H1 (cell line): ENCODE measurements around the gene SLC9C1. TPM values are rescaled to one million over a fixed set of nuclear protein-coding genes. Genes with fewer than 3 reads are reported as not detected.

Experiments used
- CTCF ChIA-PET: fragments of 300-600 bp; sonication (Branson Sonifier 250); formaldehyde crosslinking; loops from one replicate; lab custom pipeline; 2021; ENCODE audit not compliant: partially characterized antibody; lab: Charles Lee
- POLR2A ChIA-PET: fragments of 300-600 bp; sonication (Branson Sonifier 250); formaldehyde crosslinking; loops from one replicate; lab custom pipeline; 2021; ENCODE audit warnings: inconsistent platforms; ENCODE audit not compliant: partially characterized antibody; lab: Charles Lee
- DNase-seq, 2 experiments: peaks; one replicate each; pipeline versions ENCODE4 v3.0.0 to v3.0.0-alpha.2; 2010 to 2022; ENCODE audit warnings: low spot score in 2 of 2, low read depth in 1 of 2, mixed read lengths in 1 of 2
- FAIRE-seq: peaks from 2 replicates; lab custom pipeline; 2011; peaks lifted over from hg19 to GRCh38; lab: Jason Lieb, UNC
- H2AFZ ChIP-seq: 2 replicates; pipeline ENCODE4 v1.8.1; 2012; ENCODE audit warnings: low read length, inconsistent platforms
- H2AK5ac ChIP-seq: 2 replicates; pipeline ENCODE4 v1.6.1; 2013; ENCODE audit warnings: low read depth, low read length
- H2BK120ac ChIP-seq: replicated peaks from 2 replicates; pipeline ENCODE3; 2013; ENCODE audit warnings: low read depth, low read length, inconsistent platforms
- H2BK12ac ChIP-seq: 2 replicates; pipeline ENCODE4 v1.6.1; 2013; ENCODE audit warnings: low read depth, low read length
- H2BK15ac ChIP-seq: 2 replicates; pipeline ENCODE4 v1.6.1; 2013; ENCODE audit warnings: low read length
- H2BK20ac ChIP-seq: 2 replicates; pipeline ENCODE4 v1.6.1; 2013; ENCODE audit warnings: low read length
- H2BK5ac ChIP-seq: 2 replicates; pipeline ENCODE4 v1.6.1; 2013; ENCODE audit warnings: low read depth, low read length
- H3K14ac ChIP-seq: 2 replicates; pipeline ENCODE4 v1.6.1; 2013; ENCODE audit warnings: inconsistent platforms; ENCODE audit not compliant: insufficient read length
- H3K18ac ChIP-seq: 2 replicates; pipeline ENCODE4 v1.6.1; 2013; ENCODE audit warnings: low read length; ENCODE audit errors: extremely low read depth
- H3K23ac ChIP-seq: 2 replicates; pipeline ENCODE4 v1.6.1; 2013; ENCODE audit warnings: inconsistent platforms; ENCODE audit not compliant: insufficient read length
- H3K23me2 ChIP-seq: 2 replicates; pipeline ENCODE4 v1.6.1; 2013; ENCODE audit warnings: low read depth, low read length
- H3K27ac ChIP-seq: 2 replicates; pipeline ENCODE4 v1.6.1; 2011; ENCODE audit warnings: low read depth, low read length, inconsistent platforms
- H3K27me3 ChIP-seq, 4 experiments: replicated peaks in 1 of 4; 1 replicate in 1 of 4; 2 replicates in 3 of 4; pipeline versions ENCODE4 v1.6.1 to v1.8.1; 2011 to 2013; ENCODE audit warnings: low read length in 3 of 4, mild to moderate bottlenecking in 3 of 4, inconsistent platforms in 2 of 4, mixed read lengths in 2 of 4, moderate library complexity in 1 of 4; ENCODE audit not compliant: control insufficient read depth in 3 of 4, insufficient read depth in 3 of 4; ENCODE audit errors: extremely low read depth in 1 of 4
- H3K36me3 ChIP-seq, 4 experiments: 2 replicates each; pipeline versions ENCODE4 v1.6.1 to v1.8.1; 2011 to 2013; ENCODE audit warnings: mild to moderate bottlenecking in 4 of 4, low read length in 3 of 4, moderate library complexity in 2 of 4, control low read depth in 1 of 4, inconsistent platforms in 1 of 4; ENCODE audit not compliant: insufficient read depth in 4 of 4, control insufficient read depth in 2 of 4
- H3K4ac ChIP-seq: replicated peaks from 2 replicates; pipeline ENCODE3; 2013; ENCODE audit warnings: low read length, low read depth, mixed read lengths, inconsistent platforms; ENCODE audit not compliant: insufficient read length
- H3K4me1 ChIP-seq, 4 experiments: replicated peaks in 1 of 4; 1 replicate in 1 of 4; 2 replicates in 3 of 4; pipeline versions ENCODE4 v1.6.1 to v1.8.1; 2011 to 2013; ENCODE audit warnings: low read length in 3 of 4, inconsistent platforms in 2 of 4, mixed read lengths in 1 of 4; ENCODE audit not compliant: insufficient read depth in 4 of 4, control insufficient read depth in 3 of 4
- H3K4me2 ChIP-seq, 2 experiments: 2 replicates each; pipeline versions ENCODE4 v1.6.1 to v1.8.1; 2011 to 2013; ENCODE audit warnings: low read depth in 2 of 2, low read length in 2 of 2, control low read depth in 1 of 2, inconsistent platforms in 1 of 2, mild to moderate bottlenecking in 1 of 2; ENCODE audit not compliant: insufficient read depth in 1 of 2
- H3K4me3 ChIP-seq, 4 experiments: fragments of 200-600, 300-600 bp in 1 of 4; sonication (generic), shearing (Covaris generic), sonication (Bioruptor Twin) in 1 of 4; 2 replicates each; pipeline versions ENCODE4 v1.5.1 to v1.8.1; 2011 to 2016; ENCODE audit warnings: low read length in 4 of 4, low read depth in 3 of 4, control low read depth in 2 of 4, inconsistent platforms in 2 of 4, mild to moderate bottlenecking in 2 of 4, mixed read lengths in 1 of 4, moderate library complexity in 1 of 4; ENCODE audit not compliant: insufficient read depth in 2 of 4; ENCODE audit errors: extremely low read depth in 1 of 4
- H3K56ac ChIP-seq: replicated peaks from 2 replicates; pipeline ENCODE3; 2013; ENCODE audit warnings: low read depth, mild to moderate bottlenecking, mixed read lengths, low read length, inconsistent platforms; ENCODE audit not compliant: insufficient read length
- H3K79me1 ChIP-seq: 2 replicates; pipeline ENCODE4 v1.6.1; 2013; ENCODE audit warnings: low read depth, low read length, control low read depth
- H3K79me2 ChIP-seq, 2 experiments: 2 replicates each; pipeline versions ENCODE4 v1.6.1 to v1.8.1; 2012 to 2013; ENCODE audit warnings: low read length in 2 of 2, mild to moderate bottlenecking in 2 of 2, inconsistent platforms in 1 of 2; ENCODE audit not compliant: insufficient read depth in 2 of 2, control insufficient read depth in 1 of 2
- H3K9ac ChIP-seq, 4 experiments: replicated peaks in 1 of 4; 1 replicate in 1 of 4; 2 replicates in 3 of 4; pipeline versions ENCODE4 v1.6.1 to v1.8.1; 2011 to 2013; ENCODE audit warnings: low read depth in 3 of 4, low read length in 3 of 4, control low read depth in 2 of 4, mild to moderate bottlenecking in 2 of 4, moderate library complexity in 2 of 4, inconsistent platforms in 1 of 4; ENCODE audit errors: extremely low read depth in 1 of 4
- H3K9me3 ChIP-seq, 2 experiments: 2 replicates each; pipeline versions ENCODE4 v1.6.1 to v1.8.1; 2012 to 2013; ENCODE audit warnings: mild to moderate bottlenecking in 2 of 2, moderate library complexity in 2 of 2, control low read depth in 1 of 2, inconsistent platforms in 1 of 2, low read depth in 1 of 2, low read length in 1 of 2, mixed read lengths in 1 of 2; ENCODE audit not compliant: insufficient read depth in 2 of 2
- H4K20me1 ChIP-seq, 2 experiments: replicated peaks in 1 of 2; 2 replicates each; pipeline versions ENCODE3 to v1.8.1; 2011 to 2013; ENCODE audit warnings: inconsistent platforms in 2 of 2, low read length in 2 of 2, mild to moderate bottlenecking in 1 of 2; ENCODE audit not compliant: insufficient read depth in 2 of 2, control insufficient read depth in 1 of 2
- H4K5ac ChIP-seq: 2 replicates; pipeline ENCODE4 v1.6.1; 2013; ENCODE audit warnings: low read length, low read depth, mixed read lengths, inconsistent platforms; ENCODE audit not compliant: insufficient read length
- H4K8ac ChIP-seq: 2 replicates; pipeline ENCODE4 v1.8.0; 2013; ENCODE audit warnings: mild to moderate bottlenecking, moderate library complexity, low read length, inconsistent platforms; ENCODE audit not compliant: insufficient read depth; ENCODE audit errors: extremely low read depth
- H4K91ac ChIP-seq: replicated peaks from 2 replicates; pipeline ENCODE3; 2013; ENCODE audit warnings: low read length, mixed read lengths, inconsistent platforms; ENCODE audit not compliant: insufficient read length
- CHD2 ChIP-seq: IDR thresholded peaks from 2 replicates; pipeline ENCODE4 v1.6.1; 2012; ENCODE audit warnings: low read length, improper control_type of control experiment
- EGR1 ChIP-seq: IDR thresholded peaks from 2 replicates; pipeline ENCODE4 v1.6.1; 2011; ENCODE audit warnings: low read depth, low read length, borderline replicate concordance
- EP300 ChIP-seq, 2 experiments: IDR thresholded peaks; 1 replicate in 1 of 2; 2 replicates in 1 of 2; pipeline ENCODE4 v1.6.1; 2011 to 2012; ENCODE audit warnings: low read depth in 2 of 2, low read length in 2 of 2, mild to moderate bottlenecking in 2 of 2, borderline replicate concordance in 1 of 2, inconsistent platforms in 1 of 2, moderate library complexity in 1 of 2
- HDAC2 ChIP-seq, 2 experiments: fragments of 300-600 bp in 1 of 2; sonication (generic) in 1 of 2; IDR thresholded peaks; 2 replicates each; pipeline ENCODE4 v1.6.1; 2011 to 2012; ENCODE audit warnings: low read depth in 2 of 2, low read length in 2 of 2, mild to moderate bottlenecking in 2 of 2, moderate library complexity in 2 of 2, borderline replicate concordance in 1 of 2, inconsistent platforms in 1 of 2
- HDAC6 ChIP-seq: IDR thresholded peaks from one replicate; pipeline ENCODE4 v1.7.1; 2012; ENCODE audit warnings: low read depth, mild to moderate bottlenecking, inconsistent platforms, low read length, moderate library complexity
- PHF8 ChIP-seq: fragments of 200-600 bp; sonication (generic); conservative IDR thresholded peaks from 2 replicates; pipeline ENCODE4 v1.7.1; 2012; ENCODE audit warnings: low read depth, mild to moderate bottlenecking, inconsistent platforms, low read length, moderate library complexity
- RAD21 ChIP-seq, 2 experiments: IDR thresholded peaks in 1 of 2; conservative IDR thresholded peaks in 1 of 2; 2 replicates each; pipeline ENCODE4 v1.6.1; 2011; ENCODE audit warnings: low read depth in 2 of 2, low read length in 2 of 2, improper control_type of control experiment in 1 of 2, inconsistent platforms in 1 of 2, mild to moderate bottlenecking in 1 of 2, moderate library complexity in 1 of 2
- SP4 ChIP-seq: IDR thresholded peaks from 2 replicates; pipeline ENCODE4 v1.6.1; 2012; ENCODE audit warnings: low read length, inconsistent platforms
- TCF12 ChIP-seq: IDR thresholded peaks from 2 replicates; pipeline ENCODE4 v1.6.1; 2011; ENCODE audit warnings: low read depth, mild to moderate bottlenecking, low read length
- WGBS, 2 experiments: shearing (Covaris generic) in 1 of 2; methylation state at CpG; one replicate each; pipeline versions ENCODE4 v1.1.6 to v1.1.7; 2013 to 2015; ENCODE audit warnings: low lambda C conversion rate in 2 of 2, mixed read lengths in 2 of 2, inconsistent platforms in 1 of 2, low coverage in 1 of 2, missing lambda C conversion rate in 1 of 2; ENCODE audit not compliant: insufficient replicate concordance in 2 of 2, insufficient coverage in 1 of 2, insufficient read length in 1 of 2; ENCODE audit errors: extremely low coverage in 1 of 2, missing lambda C conversion rate in 1 of 2; 5-methylcytosine and 5-hydroxymethylcytosine counted together
- polyA plus RNA-seq, 7 experiments: library from polyadenylated mRNA; depleted of rRNA in 3 of 7; stranded (reverse) in 5 of 7; unstranded in 2 of 7; fragments of >200 nt in 5 of 7; fragments of 200-250 nt in 2 of 7; gene quantifications; 1 replicate in 5 of 7; 2 replicates in 1 of 7; 4 replicates in 1 of 7; pipeline versions ENCODE4 v1.2.1 to v1.2.3, GENCODE V29; 2011 to 2013; ENCODE audit warnings: missing spikeins in 2 of 7, mixed read lengths in 2 of 7
- total RNA-seq: library from RNA; stranded (reverse); fragmentation: NEBNext Ultra II Directional; extraction: Animal tissue kit (Norgen Biotek cat#: 25700); gene quantifications from 2 replicates; pipeline ENCODE4 v1.2.1, GENCODE V29; 2021
- TF ChIP-seq, protein P1 (sequence below): IDR thresholded peaks from 2 replicates; pipeline ENCODE4 v1.6.1; 2011; ENCODE audit warnings: low read length, improper control_type of control experiment
- TF ChIP-seq, protein P2 (sequence below): IDR thresholded peaks from 2 replicates; pipeline ENCODE4 v1.6.1; 2012; ENCODE audit warnings: low read length, inconsistent platforms

Gene SLC9C1
- total and polyA plus RNA-seq, 2 of the 8 experiments (the other 6 are each of a cell fraction or from before 2014, with no cell fraction given), result 0.15 to 0.24 TPM

DNA sequence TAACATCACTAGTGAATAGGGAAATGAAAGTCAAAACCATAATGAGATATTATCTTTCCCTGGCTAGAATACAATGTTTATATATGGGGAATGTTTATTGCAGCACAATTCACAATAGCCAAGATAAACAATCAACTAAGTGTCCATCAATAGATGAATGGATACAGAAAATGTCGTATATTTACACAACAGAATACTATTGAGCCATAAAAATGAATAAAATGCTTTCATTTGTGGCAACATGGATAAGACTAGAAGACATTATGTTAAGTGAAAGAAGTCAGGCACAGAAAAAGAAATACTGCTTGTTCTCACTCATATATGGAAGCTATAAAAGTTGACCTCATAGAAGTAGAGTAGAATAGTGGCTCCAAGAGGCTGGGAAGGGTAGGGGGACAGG, 65.2 kb downstream of the SLC9C1 start:
- H4K20me1 ChIP-seq, result no peaks in the 10 kb centered on the region
- no peak for TF ChIP-seq TCF12
- TF ChIP-seq, protein P1, sequence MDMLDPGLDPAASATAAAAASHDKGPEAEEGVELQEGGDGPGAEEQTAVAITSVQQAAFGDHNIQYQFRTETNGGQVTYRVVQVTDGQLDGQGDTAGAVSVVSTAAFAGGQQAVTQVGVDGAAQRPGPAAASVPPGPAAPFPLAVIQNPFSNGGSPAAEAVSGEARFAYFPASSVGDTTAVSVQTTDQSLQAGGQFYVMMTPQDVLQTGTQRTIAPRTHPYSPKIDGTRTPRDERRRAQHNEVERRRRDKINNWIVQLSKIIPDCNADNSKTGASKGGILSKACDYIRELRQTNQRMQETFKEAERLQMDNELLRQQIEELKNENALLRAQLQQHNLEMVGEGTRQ, result no peak
- no peak for TF ChIP-seq RAD21 (IDR thresholded peaks at IDR 0.05 in 1 of 2, conservative IDR thresholded peaks at IDR 0.05 in 1 of 2; ENCODE audit: low read depth in 2 of 2, low read length in 2 of 2)
- no peak for TF ChIP-seq SP4
- TF ChIP-seq CHD2, result no peak
- TF ChIP-seq HDAC6, result no peak
- TF ChIP-seq EP300 (IDR thresholded peaks at IDR 0.05; ENCODE audit: borderline replicate concordance in 1 of 2, low read depth in 2 of 2, low read length in 2 of 2), result no peak
- TF ChIP-seq HDAC2 (IDR thresholded peaks at IDR 0.05; ENCODE audit: borderline replicate concordance in 1 of 2, low read depth in 2 of 2, low read length in 2 of 2), result no peak
- TF ChIP-seq, protein P2, sequence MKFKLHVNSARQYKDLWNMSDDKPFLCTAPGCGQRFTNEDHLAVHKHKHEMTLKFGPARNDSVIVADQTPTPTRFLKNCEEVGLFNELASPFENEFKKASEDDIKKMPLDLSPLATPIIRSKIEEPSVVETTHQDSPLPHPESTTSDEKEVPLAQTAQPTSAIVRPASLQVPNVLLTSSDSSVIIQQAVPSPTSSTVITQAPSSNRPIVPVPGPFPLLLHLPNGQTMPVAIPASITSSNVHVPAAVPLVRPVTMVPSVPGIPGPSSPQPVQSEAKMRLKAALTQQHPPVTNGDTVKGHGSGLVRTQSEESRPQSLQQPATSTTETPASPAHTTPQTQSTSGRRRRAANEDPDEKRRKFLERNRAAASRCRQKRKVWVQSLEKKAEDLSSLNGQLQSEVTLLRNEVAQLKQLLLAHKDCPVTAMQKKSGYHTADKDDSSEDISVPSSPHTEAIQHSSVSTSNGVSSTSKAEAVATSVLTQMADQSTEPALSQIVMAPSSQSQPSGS, result no peak
- TF ChIP-seq EGR1, result no peak
- no peak for TF ChIP-seq PHF8

More for the DNA sequence above, 65.2 kb downstream of the SLC9C1 start:
- Histone ChIP-seq H3K56ac (no peak overlapping the region), H2BK20ac (no peak overlapping the region), H3K23ac (no peak overlapping the region), H3K9ac (no peak overlapping the region), H4K5ac (no peak overlapping the region), H4K8ac (no peak overlapping the region), H3K4me3 (no peak overlapping the region), H4K91ac (no peak overlapping the region), H2BK120ac (no peak overlapping the region), H2BK5ac (no peak overlapping the region), H2BK15ac (no peak overlapping the region), H3K27me3 (no peaks in the 10 kb centered on the region), H3K4ac (no peak overlapping the region), H3K23me2 (no peaks in the 10 kb centered on the region), H2BK12ac (no peak overlapping the region), H2AFZ (no peak overlapping the region), H3K18ac (no peak overlapping the region), H3K79me2 (no peaks in the 10 kb centered on the region), H3K4me2 (no peak overlapping the region), H2AK5ac (no peak overlapping the region), H3K36me3 (no peaks in the 10 kb centered on the region), H3K79me1 (no peaks in the 10 kb centered on the region), H3K4me1 (no peaks in the 10 kb centered on the region), H3K14ac (no peak overlapping the region), H3K27ac (no peak overlapping the region), H3K9me3 (no peaks in the 10 kb centered on the region)
- no peak for FAIRE-seq
- 78% methylated on average over 1 of the region's 1 CpG; no CpG with 5 or more reads in 1 of the 2 experiments for WGBS, 2 experiments
- DNase-seq, result no peak
- ChIA-PET POLR2A (no interaction called here), CTCF (interaction anchor here (0.8 kb wide), 1 partner anchor 208 kb away, joined by 3 read pairs; no protein-coding TSS in a partner anchor)
